NCI-H2196 treated with DMSO at 0.1 percent for 48 hours (cell line): Measurements from ENCODE around the gene APBA2.

Source experiments
- DNase-seq: peaks from one replicate; lab custom pipeline; 2025; ENCODE audit not compliant: unreplicated experiment; lab: John Stamatoyannopoulos, UW

The APBA2 gene

GRCh38 chr15:29113336-29114220 is 227.8 kb downstream of the APBA2 start:
- no peak for DNase-seq

GRCh38 chr15:29114221-29115092 is 228.7 kb downstream of the APBA2 start:
- DNase-seq: no peak

- no peak for DNase-seq
Measured at GRCh38 chr15:29115093-29115991, 229.6 kb downstream of the APBA2 start.

- no peak for DNase-seq
Measured at GRCh38 chr15:29116970-29117700, 231.4 kb downstream of the APBA2 start.

- no peak for DNase-seq
Measured at GRCh38 chr15:29117778-29118177, 232.0 kb downstream of the APBA2 start.

GRCh38 chr15:29119847-29120246 is 234.1 kb downstream of the APBA2 start:
- DNase-seq: no peak

- DNase-seq: no peak
Measured at GRCh38 chr15:29120593-29121368, 235.0 kb downstream of the APBA2 start.

- DNase-seq: no peak
Measured at GRCh38 chr15:29121369-29121656, 235.5 kb downstream of the APBA2 start.

- no peak for DNase-seq
Measured at GRCh38 chr15:29121907-29122306, 236.1 kb downstream of the APBA2 start.

- DNase-seq: no peak
Measured at GRCh38 chr15:29122506-29122905, 236.7 kb downstream of the APBA2 start.

- no peak for DNase-seq
Measured at GRCh38 chr15:29123171-29123570, 237.4 kb downstream of the APBA2 start.

GRCh38 chr15:29123991-29124390 is 238.2 kb downstream of the APBA2 start:
- DNase-seq: no peak

- no peak for DNase-seq
Measured at GRCh38 chr15:29124581-29125381, 239.0 kb downstream of the APBA2 start.

- DNase-seq: no peak
Measured at GRCh38 chr15:29125382-29126207, 239.8 kb downstream of the APBA2 start.

- no peak for DNase-seq
Measured at GRCh38 chr15:29126208-29126536, 240.4 kb downstream of the APBA2 start.

- DNase-seq: no peak
Measured at GRCh38 chr15:29126821-29127461, 241.2 kb downstream of the APBA2 start.

GRCh38 chr15:29127506-29128430 is 242.0 kb downstream of the APBA2 start:
- DNase-seq: no peak
